ENCODE measurements around the gene STRADA. TPM values are rescaled to one million over a fixed set of nuclear protein-coding genes. Genes with fewer than 3 reads are reported as not detected.

Gene STRADA
- total and polyA plus RNA-seq, 9 donors: 15.1 to 35.4 (median 25.0) TPM

DNA sequence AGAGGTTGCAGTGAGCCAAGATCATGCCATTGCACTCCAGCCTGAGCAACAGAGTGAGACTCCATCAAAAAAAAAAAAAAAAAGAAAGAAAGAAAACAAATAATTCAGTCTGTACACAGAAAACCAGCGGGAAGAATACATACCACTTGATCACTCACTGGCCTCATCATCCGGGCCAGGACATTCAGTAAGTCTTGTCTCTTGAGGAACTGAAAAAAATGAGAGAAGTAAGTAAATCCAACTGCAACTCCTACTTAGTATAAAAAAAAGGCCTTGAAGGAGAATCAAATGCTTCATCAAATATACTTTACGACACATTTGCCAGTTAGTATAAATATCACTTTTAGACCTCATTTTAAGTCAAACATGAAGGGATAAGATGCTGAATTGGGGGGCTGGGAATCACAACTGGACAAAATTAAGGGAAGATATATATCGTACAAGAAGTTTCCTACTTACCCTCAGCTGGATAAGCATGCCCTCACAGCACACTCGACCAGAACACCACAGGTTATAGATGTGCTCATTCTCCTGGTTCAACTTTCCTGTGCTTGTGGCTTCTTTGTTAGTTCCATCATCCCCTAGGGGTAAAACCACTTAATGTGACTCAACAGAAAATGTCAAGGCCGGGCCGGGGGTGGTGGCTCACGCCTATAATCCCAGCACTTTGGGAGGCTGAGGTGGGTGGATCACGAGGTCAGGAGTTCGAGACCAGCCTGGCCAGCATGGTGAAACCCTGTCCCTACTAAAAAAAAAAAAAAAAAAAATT is 19.4 kb upstream of the STRADA start:
- H3K27ac ChIP-seq (ENCODE audit: low read length): no peak overlapping the region
- WGBS (ENCODE audit: insufficient coverage): no CpG with 5 or more reads among the region's 10 CpGs
- DNase-seq: no peak
- no peak overlapping the region for H3K4me3 ChIP-seq (ENCODE audit: low read length)
- peaks cover 48% of the 10 kb centered on the region for H3K36me3 ChIP-seq (ENCODE audit: control insufficient read depth, insufficient read depth, low read length)
- no peaks in the 10 kb centered on the region for H3K4me1 ChIP-seq (ENCODE audit: control insufficient read depth, insufficient read depth, low read length)
- H3K9me3 ChIP-seq (replicated peaks; ENCODE audit: control insufficient read depth, low read depth, low read length): no peaks in the 10 kb centered on the region
- H3K27me3 ChIP-seq (ENCODE audit: control insufficient read depth, insufficient read depth, low read length): no peaks in the 10 kb centered on the region

DNA sequence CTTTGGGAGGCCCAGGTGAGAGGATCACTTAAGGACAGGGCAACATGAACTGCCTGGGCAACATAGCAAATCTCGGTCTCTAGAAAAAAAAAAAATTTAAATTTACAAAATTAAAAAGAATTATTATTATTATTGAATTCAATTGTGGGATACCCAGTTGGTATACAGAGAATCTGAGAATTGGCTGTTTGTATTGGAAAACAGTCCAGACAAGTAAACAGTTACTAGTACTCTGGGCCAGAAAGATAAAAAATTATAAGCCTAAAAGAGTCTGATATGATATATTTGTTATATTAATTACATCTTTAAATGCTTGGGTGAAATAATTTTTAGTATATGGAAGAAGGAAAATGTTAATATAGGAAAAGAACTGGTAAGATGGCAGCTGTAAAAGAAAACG is 16.8 kb upstream of the STRADA start:
- no CpG with 5 or more reads among the region's 2 CpGs for WGBS (ENCODE audit: insufficient coverage)
- Histone ChIP-seq H3K9me3 (replicated peaks; ENCODE audit: control insufficient read depth, low read depth, low read length) (no peaks in the 10 kb centered on the region), H3K27me3 (ENCODE audit: control insufficient read depth, insufficient read depth, low read length) (no peaks in the 10 kb centered on the region), H3K4me1 (ENCODE audit: control insufficient read depth, insufficient read depth, low read length) (no peaks in the 10 kb centered on the region), H3K27ac (ENCODE audit: low read length) (no peak overlapping the region), H3K4me3 (ENCODE audit: low read length) (no peak overlapping the region), H3K36me3 (ENCODE audit: control insufficient read depth, insufficient read depth, low read length) (peaks cover 57% of the 10 kb centered on the region)
- DNase-seq: no peak

- no CpG with 5 or more reads among the region's 3 CpGs for WGBS (ENCODE audit: insufficient coverage)
- H3K9me3 ChIP-seq (replicated peaks; ENCODE audit: control insufficient read depth, low read depth, low read length): no peaks in the 10 kb centered on the region
- no peaks in the 10 kb centered on the region for H3K4me1 ChIP-seq (ENCODE audit: control insufficient read depth, insufficient read depth, low read length)
- no peak overlapping the region for H3K4me3 ChIP-seq (ENCODE audit: low read length)
- DNase-seq: no peak
- peaks cover 61% of the 10 kb centered on the region for H3K36me3 ChIP-seq (ENCODE audit: control insufficient read depth, insufficient read depth, low read length)
- no peak overlapping the region for H3K27ac ChIP-seq (ENCODE audit: low read length)
- no peaks in the 10 kb centered on the region for H3K27me3 ChIP-seq (ENCODE audit: control insufficient read depth, insufficient read depth, low read length)
These were observed 12.4 kb upstream of the STRADA start for GRCh38 chr17:63754046-63754445.

DNA sequence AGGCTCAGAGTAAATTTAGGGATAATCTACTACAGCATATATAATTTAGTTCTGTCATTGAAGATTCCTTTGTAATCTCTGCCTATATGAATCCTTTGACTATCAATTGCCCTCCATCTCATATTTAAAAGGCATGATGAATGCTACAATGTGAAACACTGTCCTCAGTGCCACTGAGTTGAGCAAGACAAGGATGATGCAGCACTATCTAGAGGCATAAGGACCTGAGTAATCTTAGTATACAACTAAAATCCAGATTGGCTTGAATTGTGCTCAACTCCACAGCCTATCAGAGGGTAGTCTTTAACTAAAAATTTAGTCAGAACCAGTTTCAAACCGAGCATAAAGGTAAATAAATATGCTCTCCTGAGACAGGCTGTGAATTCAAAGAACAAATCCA is 11.6 kb upstream of the STRADA start:
- Histone ChIP-seq H3K27ac (ENCODE audit: low read length) (no peak overlapping the region), H3K9me3 (replicated peaks; ENCODE audit: control insufficient read depth, low read depth, low read length) (no peaks in the 10 kb centered on the region), H3K27me3 (ENCODE audit: control insufficient read depth, insufficient read depth, low read length) (no peaks in the 10 kb centered on the region), H3K4me1 (ENCODE audit: control insufficient read depth, insufficient read depth, low read length) (no peaks in the 10 kb centered on the region), H3K36me3 (ENCODE audit: control insufficient read depth, insufficient read depth, low read length) (peaks cover 65% of the 10 kb centered on the region), H3K4me3 (ENCODE audit: low read length) (no peak overlapping the region)
- WGBS (ENCODE audit: insufficient coverage): no CpG with 5 or more reads among the region's 1 CpG
- DNase-seq: no peak

DNA sequence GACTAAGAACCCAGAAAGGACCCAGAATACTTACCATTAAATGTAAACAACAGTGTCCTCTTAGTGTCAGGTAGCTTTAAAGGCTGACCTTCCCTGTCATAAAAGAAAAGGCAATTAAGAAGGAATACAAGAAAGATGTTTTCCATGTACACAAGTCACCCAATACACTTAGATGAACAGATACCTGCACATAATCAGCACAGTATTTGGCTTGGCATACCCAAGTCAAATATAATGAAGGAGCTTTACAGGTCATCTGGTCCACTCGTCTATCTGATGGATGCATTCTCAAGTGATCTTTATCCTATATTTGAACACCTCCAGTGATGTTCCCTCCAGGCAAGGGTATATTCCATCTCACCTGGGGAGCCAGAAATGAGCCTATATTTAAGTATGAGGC is 11.1 kb upstream of the STRADA start:
- Histone ChIP-seq H3K4me1 (ENCODE audit: control insufficient read depth, insufficient read depth, low read length) (no peaks in the 10 kb centered on the region), H3K9me3 (replicated peaks; ENCODE audit: control insufficient read depth, low read depth, low read length) (no peaks in the 10 kb centered on the region), H3K4me3 (ENCODE audit: low read length) (no peak overlapping the region), H3K36me3 (ENCODE audit: control insufficient read depth, insufficient read depth, low read length) (peaks cover 65% of the 10 kb centered on the region), H3K27ac (ENCODE audit: low read length) (no peak overlapping the region), H3K27me3 (ENCODE audit: control insufficient read depth, insufficient read depth, low read length) (no peaks in the 10 kb centered on the region)
- DNase-seq: no peak
- WGBS (ENCODE audit: insufficient coverage): no CpG with 5 or more reads among the region's 1 CpG

- Histone ChIP-seq H3K4me1 (ENCODE audit: control insufficient read depth, insufficient read depth, low read length) (no peaks in the 10 kb centered on the region), H3K4me3 (ENCODE audit: low read length) (no peak overlapping the region), H3K27me3 (ENCODE audit: control insufficient read depth, insufficient read depth, low read length) (no peaks in the 10 kb centered on the region), H3K9me3 (replicated peaks; ENCODE audit: control insufficient read depth, low read depth, low read length) (no peaks in the 10 kb centered on the region), H3K27ac (ENCODE audit: low read length) (no peak overlapping the region), H3K36me3 (ENCODE audit: control insufficient read depth, insufficient read depth, low read length) (peaks cover 59% of the 10 kb centered on the region)
- peak; percentile 38 for DNase-seq
- WGBS (ENCODE audit: insufficient coverage): 86% methylated on average over 7 of the region's 8 CpGs
These were observed 10.2 kb upstream of the STRADA start for GRCh38 chr17:63751806-63752205.

DNA sequence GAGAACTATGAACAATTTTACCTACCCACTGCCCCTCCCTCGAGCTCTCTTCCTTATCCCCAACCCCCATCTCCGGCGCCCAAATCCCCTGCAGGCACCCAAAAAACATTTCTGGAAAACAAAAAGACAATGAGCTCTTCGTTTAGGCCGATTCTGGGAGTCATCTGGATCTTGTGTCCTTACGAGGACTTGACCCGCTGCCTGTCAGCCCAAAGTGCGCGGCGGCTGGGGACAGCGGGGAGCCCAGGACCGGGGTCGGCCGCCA is 524 bp downstream of the STRADA start:
- 1% methylated on average over 13 of the region's 14 CpGs for WGBS (ENCODE audit: insufficient coverage)

GRCh38 chr17:63740464-63741142 is 996 bp downstream of the STRADA start:
- H3K9me3 ChIP-seq (replicated peaks; ENCODE audit: control insufficient read depth, low read depth, low read length): no peaks in the 10 kb centered on the region
- H3K4me3 ChIP-seq (ENCODE audit: low read length): peak overlapping the region; percentile 85
- peak; percentile 38 for DNase-seq
- H3K4me1 ChIP-seq (ENCODE audit: control insufficient read depth, insufficient read depth, low read length): peaks cover 12% of the 10 kb centered on the region
- peak overlapping the region; percentile 96 for H3K27ac ChIP-seq (ENCODE audit: low read length)
- no peaks in the 10 kb centered on the region for H3K36me3 ChIP-seq (ENCODE audit: control insufficient read depth, insufficient read depth, low read length)
- no CpG with 5 or more reads among the region's 12 CpGs for WGBS (ENCODE audit: insufficient coverage)
- H3K27me3 ChIP-seq (ENCODE audit: control insufficient read depth, insufficient read depth, low read length): no peaks in the 10 kb centered on the region

More for the DNA sequence above, 524 bp downstream of the STRADA start:
- Histone ChIP-seq H3K27me3 (ENCODE audit: control insufficient read depth, insufficient read depth, low read length) (no peaks in the 10 kb centered on the region), H3K27ac (ENCODE audit: low read length) (peak overlapping the region; percentile 96), H3K4me3 (ENCODE audit: low read length) (peak overlapping the region; percentile 85), H3K9me3 (replicated peaks; ENCODE audit: control insufficient read depth, low read depth, low read length) (no peaks in the 10 kb centered on the region), H3K4me1 (ENCODE audit: control insufficient read depth, insufficient read depth, low read length) (peaks cover 12% of the 10 kb centered on the region), H3K36me3 (ENCODE audit: control insufficient read depth, insufficient read depth, low read length) (no peaks in the 10 kb centered on the region)
- DNase-seq: no peak

DNA sequence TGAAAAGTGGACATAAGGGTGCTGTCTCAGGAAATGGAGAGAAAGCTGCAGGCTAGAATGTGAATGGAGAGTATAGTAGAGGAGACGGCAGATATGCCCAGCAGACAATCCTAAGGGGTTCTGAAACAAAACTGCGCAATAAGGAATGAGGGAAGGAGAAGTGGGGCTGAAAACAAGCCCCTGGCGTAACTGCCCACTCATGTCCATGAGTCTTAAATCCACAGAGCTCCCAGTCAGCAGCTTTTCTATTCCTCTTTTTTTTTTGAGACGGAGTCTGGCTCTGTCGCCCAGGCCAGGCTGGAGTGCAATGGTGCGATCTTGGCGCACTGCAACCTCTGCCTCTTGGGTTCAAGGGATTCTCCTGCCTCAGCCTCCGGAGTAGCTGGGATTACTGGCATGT is 5.9 kb downstream of the STRADA start:
- H3K27ac ChIP-seq (ENCODE audit: low read length): no peak overlapping the region
- no peaks in the 10 kb centered on the region for H3K27me3 ChIP-seq (ENCODE audit: control insufficient read depth, insufficient read depth, low read length)
- H3K36me3 ChIP-seq (ENCODE audit: control insufficient read depth, insufficient read depth, low read length): no peaks in the 10 kb centered on the region
- H3K4me1 ChIP-seq (ENCODE audit: control insufficient read depth, insufficient read depth, low read length): peaks cover 7% of the 10 kb centered on the region
- 89% methylated on average over 7 of the region's 8 CpGs for WGBS (ENCODE audit: insufficient coverage)
- no peaks in the 10 kb centered on the region for H3K9me3 ChIP-seq (replicated peaks; ENCODE audit: control insufficient read depth, low read depth, low read length)
- no peak for DNase-seq
- H3K4me3 ChIP-seq (ENCODE audit: low read length): no peak overlapping the region

DNA sequence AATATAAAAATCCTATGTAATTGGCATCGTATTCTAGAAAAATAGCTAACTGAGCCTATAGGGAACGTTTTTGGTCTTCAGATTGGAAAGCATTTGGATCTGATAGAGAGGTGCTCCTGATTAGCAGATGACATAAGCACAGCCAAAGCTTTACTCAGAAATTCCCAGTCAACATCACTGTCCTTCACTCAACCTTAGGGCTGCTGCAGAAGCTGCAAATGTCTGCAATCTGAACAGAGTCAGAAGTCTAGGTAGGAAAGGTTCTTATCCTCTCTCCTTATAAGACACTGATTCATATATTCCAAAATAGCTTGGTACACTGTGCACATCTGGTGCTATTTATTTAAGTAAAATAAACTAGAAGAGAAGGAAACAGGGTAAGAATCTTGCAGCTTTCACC is 19.2 kb downstream of the STRADA start:
- Histone ChIP-seq H3K4me3 (ENCODE audit: low read length) (no peak overlapping the region), H3K27me3 (ENCODE audit: control insufficient read depth, insufficient read depth, low read length) (no peaks in the 10 kb centered on the region), H3K9me3 (replicated peaks; ENCODE audit: control insufficient read depth, low read depth, low read length) (no peaks in the 10 kb centered on the region), H3K4me1 (ENCODE audit: control insufficient read depth, insufficient read depth, low read length) (no peaks in the 10 kb centered on the region), H3K27ac (ENCODE audit: low read length) (no peak overlapping the region), H3K36me3 (ENCODE audit: control insufficient read depth, insufficient read depth, low read length) (peaks cover 8% of the 10 kb centered on the region)
- no peak for DNase-seq
- no CpG with 5 or more reads among the region's 2 CpGs for WGBS (ENCODE audit: insufficient coverage)
